BE2C (cell line): ENCODE results near the gene HHATL.

Experiments used
- DNase-seq: peaks from one replicate; pipeline ENCODE4 v3.0.0-alpha.2; 2020
- H3K27me3 ChIP-seq: fragments of 250-450 bp; sonication (Bioruptor Pico); 2 replicates; pipeline ENCODE4 v1.5.1; 2020; ENCODE audit warnings: mild to moderate bottlenecking
- H3K36me3 ChIP-seq: fragments of 250-450 bp; sonication (Bioruptor Pico); 2 replicates; pipeline ENCODE4 v1.5.1; 2020; ENCODE audit warnings: mild to moderate bottlenecking
- H3K4me1 ChIP-seq: fragments of 250-450 bp; sonication (Bioruptor Pico); 2 replicates; pipeline ENCODE4 v1.5.1; 2020
- H3K4me3 ChIP-seq: 2 replicates; pipeline ENCODE4 v1.5.1; 2011; ENCODE audit warnings: low read depth, low read length
- H3K9me3 ChIP-seq: fragments of 250-450 bp; sonication (Bioruptor Pico); 2 replicates; pipeline ENCODE4 v1.5.1; 2020
- CTCF ChIP-seq: IDR thresholded peaks from 2 replicates; pipeline ENCODE4 v1.5.1; 2012; ENCODE audit warnings: mild to moderate bottlenecking, low read depth, low read length

Gene HHATL

DNA sequence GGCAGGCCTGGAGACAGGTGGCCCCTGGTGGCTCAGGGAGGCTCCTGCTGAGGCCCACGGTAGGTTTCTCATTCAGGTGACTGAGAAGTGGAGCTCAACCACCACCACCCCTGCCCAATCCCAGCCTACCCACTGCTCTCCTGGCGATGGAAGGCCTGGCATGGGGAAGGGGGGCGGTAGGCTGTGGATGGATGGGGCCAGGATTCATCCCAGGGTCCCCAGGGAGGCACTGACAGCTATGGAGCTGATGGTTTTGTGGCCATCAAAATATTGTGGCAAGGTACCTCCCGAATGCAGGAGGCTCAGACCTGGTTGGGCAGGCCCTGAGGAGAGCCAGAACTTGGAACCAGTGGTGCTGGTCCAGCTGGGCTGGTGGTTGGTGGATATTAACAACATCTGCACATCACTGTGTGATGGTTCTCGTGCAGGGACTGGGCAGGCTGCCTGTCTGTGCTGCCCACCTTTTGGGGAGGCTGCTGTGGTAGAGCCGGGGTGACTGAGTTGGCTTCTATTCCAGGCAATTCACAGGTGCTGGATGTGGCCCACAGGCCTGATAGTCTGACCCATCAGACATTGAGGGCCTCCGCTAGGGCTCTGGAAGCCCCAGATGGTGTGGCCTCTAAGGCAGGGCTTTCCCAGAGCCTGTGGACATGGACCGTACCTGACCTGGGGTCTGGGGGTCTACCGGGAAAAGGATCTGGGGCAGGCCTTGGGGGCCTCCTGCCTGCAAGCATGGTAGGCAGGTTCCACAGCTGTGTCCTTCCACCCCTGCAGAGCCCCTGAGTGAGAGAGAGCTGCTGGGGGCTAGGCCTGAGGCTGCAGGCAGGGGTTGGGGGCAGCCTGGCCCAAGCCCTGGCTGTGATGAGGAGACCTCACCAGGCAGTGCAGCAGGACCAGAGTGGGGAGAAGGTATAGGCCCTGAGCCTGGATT is 45.7 kb downstream of the HHATL start:
- H3K9me3 ChIP-seq = no peaks in the 10 kb centered on the region
- no peaks in the 10 kb centered on the region for H3K27me3 ChIP-seq
- H3K4me1 ChIP-seq = peaks cover 5% of the 10 kb centered on the region; the same call in 1 of the 2 replicates
- TF ChIP-seq CTCF = no peak
- H3K4me3 ChIP-seq = no peak overlapping the region
- DNase-seq = no peak
- no peaks in the 10 kb centered on the region for H3K36me3 ChIP-seq

GRCh38 chr3:42655980-42656679 is 46.5 kb downstream of the HHATL start:
- H3K4me3 ChIP-seq = no peak overlapping the region
- no peak for DNase-seq
- H3K4me1 ChIP-seq = peaks cover 5% of the 10 kb centered on the region; the same call in 1 of the 2 replicates
- no peaks in the 10 kb centered on the region for H3K9me3 ChIP-seq
- no peaks in the 10 kb centered on the region for H3K36me3 ChIP-seq
- TF ChIP-seq CTCF = no peak
- no peaks in the 10 kb centered on the region for H3K27me3 ChIP-seq

DNA sequence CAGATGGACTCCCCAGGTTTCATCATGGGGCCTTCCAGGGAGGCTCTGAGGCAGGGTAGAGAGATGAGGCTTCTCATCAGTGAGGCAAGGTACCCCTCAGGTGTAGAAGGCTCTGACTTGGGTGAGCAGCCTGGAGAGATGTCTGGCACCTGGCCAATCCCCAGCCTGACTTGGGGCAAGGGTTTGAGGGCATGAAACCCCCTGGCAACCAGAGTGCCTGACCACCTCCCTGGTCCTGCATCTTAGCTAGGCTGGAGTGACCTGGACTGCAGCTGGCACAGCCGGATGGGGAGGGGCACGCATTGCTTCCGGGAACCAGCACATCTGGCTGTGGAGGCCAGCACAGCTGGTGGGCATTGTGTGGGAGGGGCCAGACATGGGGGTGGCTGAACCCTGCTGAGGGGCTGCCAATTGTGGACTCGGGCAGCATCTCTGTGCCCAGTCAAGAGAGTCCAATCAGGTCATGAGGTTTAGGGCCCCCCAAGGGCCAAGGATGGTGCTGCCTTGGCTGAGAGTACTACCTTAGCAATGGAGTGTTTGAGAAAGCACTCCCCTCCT is 47.2 kb downstream of the HHATL start:
- H3K4me3 ChIP-seq = no peak overlapping the region
- no peaks in the 10 kb centered on the region for H3K9me3 ChIP-seq
- peaks cover 5% of the 10 kb centered on the region; the same call in 1 of the 2 replicates for H3K4me1 ChIP-seq
- no peaks in the 10 kb centered on the region for H3K27me3 ChIP-seq
- H3K36me3 ChIP-seq = no peaks in the 10 kb centered on the region
- TF ChIP-seq CTCF = no peak
- no peak for DNase-seq

- peak; percentile 47 for DNase-seq
- Histone ChIP-seq H3K9me3 (no peaks in the 10 kb centered on the region), H3K27me3 (no peaks in the 10 kb centered on the region), H3K36me3 (no peaks in the 10 kb centered on the region), H3K4me1 (peaks cover 5% of the 10 kb centered on the region; the same call in 1 of the 2 replicates), H3K4me3 (peak overlapping the region; percentile 53)
- no peak for TF ChIP-seq CTCF
Observed at GRCh38 chr3:42654331-42655201, 48.0 kb downstream of the HHATL start.

DNA sequence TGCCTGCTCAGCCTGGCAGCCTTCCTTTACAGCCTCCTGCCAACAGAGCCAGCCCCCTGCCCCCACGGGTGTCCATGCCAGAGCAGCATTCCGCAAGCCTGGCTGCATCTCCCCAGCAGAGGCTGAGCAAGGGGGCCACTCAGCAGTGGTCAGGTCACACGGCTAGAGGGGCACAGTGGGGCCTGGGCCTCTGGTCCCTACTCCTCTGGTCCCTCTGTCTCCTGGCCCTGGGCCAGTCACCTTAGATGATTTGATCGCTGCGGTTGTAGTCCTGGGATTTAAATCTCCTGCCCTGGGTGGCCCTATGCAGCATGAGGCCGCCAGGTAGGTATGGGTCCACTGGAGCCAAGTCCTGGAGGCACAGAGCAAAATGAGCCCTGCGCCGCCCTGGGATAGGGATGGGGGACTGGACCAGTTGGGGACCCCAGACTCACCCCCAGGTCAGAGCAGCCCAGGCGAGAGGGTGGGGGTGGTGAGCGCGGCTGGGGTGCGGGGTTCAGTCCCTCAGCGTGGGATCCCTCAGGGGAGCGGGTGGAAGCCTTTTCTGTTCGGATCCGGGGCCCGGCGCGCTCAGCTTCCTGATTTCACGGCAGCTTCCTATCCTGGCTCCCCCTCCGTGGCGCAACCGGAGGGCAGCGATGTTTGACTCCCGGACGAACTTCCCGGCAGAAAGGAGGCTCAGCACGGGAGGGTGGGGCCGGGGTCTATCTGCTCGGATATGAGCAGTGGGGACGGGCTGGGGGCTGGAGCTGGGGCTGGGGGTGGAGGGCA is 48.9 kb downstream of the HHATL start, which contains the start of gene ZBTB47:
Gene ZBTB47, plus strand, starts transcription at position 138 of the 771 bp plus-strand sequence. CDS start 4,659 bp downstream, outside the sequence.
- no peak for DNase-seq
- H3K36me3 ChIP-seq = no peaks in the 10 kb centered on the region
- H3K4me1 ChIP-seq = peaks cover 5% of the 10 kb centered on the region; the same call in 1 of the 2 replicates
- no peaks in the 10 kb centered on the region for H3K9me3 ChIP-seq
- TF ChIP-seq CTCF = no peak
- peak within 1 kb of the TSS; percentile 53 for H3K4me3 ChIP-seq
- H3K27me3 ChIP-seq = no peaks in the 10 kb centered on the region
